H9 (cell line): ENCODE results near the gene CRISP2. TPM values are rescaled to one million over a fixed set of nuclear protein-coding genes. Genes with fewer than 3 reads are reported as not detected.

Source experiments
- DNase-seq: peaks from one replicate; pipeline ENCODE4 v3.0.0-alpha.2; 2017
- H2AFZ ChIP-seq: one replicate; pipeline ENCODE4 v1.6.1; 2013; ENCODE audit warnings: mild to moderate bottlenecking, low read length, control low read depth, moderate library complexity
- H2AK5ac ChIP-seq: 2 replicates; pipeline ENCODE4 v1.6.1; 2013; ENCODE audit warnings: low read length, control low read depth, mixed read lengths; ENCODE audit not compliant: insufficient read length
- H2BK120ac ChIP-seq: one replicate; pipeline ENCODE4 v1.6.1; 2013; ENCODE audit warnings: low read depth, mild to moderate bottlenecking, low read length, control low read depth, inconsistent platforms; ENCODE audit not compliant: poor library complexity, severe bottlenecking
- H2BK12ac ChIP-seq: 2 replicates; pipeline ENCODE4 v1.6.1; 2013; ENCODE audit warnings: low read length, control low read depth, mixed read lengths, low read depth; ENCODE audit not compliant: insufficient read length
- H2BK15ac ChIP-seq: 2 replicates; pipeline ENCODE4 v1.6.1; 2013; ENCODE audit warnings: low read depth, low read length, control low read depth
- H2BK20ac ChIP-seq: one replicate; pipeline ENCODE4 v1.6.1; 2013; ENCODE audit warnings: low read depth, mild to moderate bottlenecking, low read length, control low read depth, inconsistent platforms; ENCODE audit not compliant: poor library complexity, severe bottlenecking
- H2BK5ac ChIP-seq: 2 replicates; pipeline ENCODE4 v1.6.1; 2013; ENCODE audit warnings: low read length, control low read depth, mixed read lengths; ENCODE audit not compliant: insufficient read length
- H3K14ac ChIP-seq: 2 replicates; pipeline ENCODE4 v1.6.1; 2013; ENCODE audit warnings: low read length, control low read depth; ENCODE audit not compliant: insufficient read depth
- H3K18ac ChIP-seq: 2 replicates; pipeline ENCODE4 v1.6.1; 2013; ENCODE audit warnings: low read depth, mild to moderate bottlenecking, mixed read lengths, low read length, control low read depth; ENCODE audit not compliant: insufficient read length
- H3K23ac ChIP-seq: 2 replicates; pipeline ENCODE4 v1.6.1; 2013; ENCODE audit warnings: low read length, control low read depth, mixed read lengths, low read depth; ENCODE audit not compliant: insufficient read length
- H3K23me2 ChIP-seq: 2 replicates; pipeline ENCODE4 v1.6.1; 2013; ENCODE audit warnings: low read depth, mild to moderate bottlenecking, mixed read lengths, low read length, control low read depth; ENCODE audit not compliant: insufficient read length, poor library complexity, severe bottlenecking
- H3K27ac ChIP-seq: 2 replicates; pipeline ENCODE4 v1.5.1; 2013; ENCODE audit warnings: low read length, control low read depth, mixed read lengths, low read depth; ENCODE audit not compliant: insufficient read length
- H3K27me3 ChIP-seq: 2 replicates; pipeline ENCODE4 v1.6.1; 2013; ENCODE audit warnings: low read length, control low read depth, inconsistent platforms; ENCODE audit not compliant: insufficient read depth
- H3K4ac ChIP-seq: 2 replicates; pipeline ENCODE4 v1.6.1; 2013; ENCODE audit warnings: low read depth, mild to moderate bottlenecking, control low read depth, inconsistent platforms, low read length, moderate library complexity
- H3K4me1 ChIP-seq: 2 replicates; pipeline ENCODE4 v1.6.1; 2013; ENCODE audit warnings: low read length, control low read depth, inconsistent platforms; ENCODE audit not compliant: insufficient read depth
- H3K4me2 ChIP-seq: 2 replicates; pipeline ENCODE4 v1.6.1; 2013; ENCODE audit warnings: low read length, control low read depth, mixed read lengths; ENCODE audit not compliant: insufficient read length, insufficient read depth
- H3K56ac ChIP-seq: 2 replicates; pipeline ENCODE4 v1.6.1; 2013; ENCODE audit warnings: low read depth, mild to moderate bottlenecking, mixed read lengths, low read length, control low read depth; ENCODE audit not compliant: insufficient read length
- H3K79me1 ChIP-seq: 2 replicates; pipeline ENCODE4 v1.6.1; 2013; ENCODE audit warnings: low read depth, mild to moderate bottlenecking, moderate library complexity, low read length, control low read depth, inconsistent platforms; ENCODE audit not compliant: insufficient read depth, poor library complexity, severe bottlenecking
- H3K79me2 ChIP-seq: 2 replicates; pipeline ENCODE4 v1.6.1; 2013; ENCODE audit warnings: low read length, control low read depth, inconsistent platforms; ENCODE audit not compliant: insufficient read depth
- H3K9ac ChIP-seq: 2 replicates; pipeline ENCODE4 v1.6.1; 2013; ENCODE audit warnings: low read length, control low read depth, mixed read lengths; ENCODE audit not compliant: insufficient read length; ENCODE audit errors: extremely low read depth
- H3K9me3 ChIP-seq: one replicate; pipeline ENCODE4 v1.6.1; 2013; ENCODE audit warnings: low read depth, low read length, inconsistent platforms; ENCODE audit not compliant: control insufficient read depth
- H3T11ph ChIP-seq: one replicate; pipeline ENCODE4 v1.6.1; 2013; ENCODE audit warnings: mild to moderate bottlenecking, low read length, control low read depth, inconsistent platforms
- H4K20me1 ChIP-seq: one replicate; pipeline ENCODE4 v1.6.1; 2013; ENCODE audit not compliant: control insufficient read depth, insufficient read length, insufficient read depth
- H4K5ac ChIP-seq: 2 replicates; pipeline ENCODE4 v1.6.1; 2013; ENCODE audit warnings: low read depth, mild to moderate bottlenecking, mixed read lengths, low read length, control low read depth; ENCODE audit not compliant: insufficient read length
- H4K8ac ChIP-seq: replicated peaks from 2 replicates; pipeline ENCODE4 v1.6.1; 2013; ENCODE audit warnings: low read length, control low read depth, mixed read lengths, low read depth; ENCODE audit not compliant: insufficient read length
- H4K91ac ChIP-seq: 2 replicates; pipeline ENCODE4 v1.6.1; 2013; ENCODE audit warnings: low read depth, mild to moderate bottlenecking, moderate library complexity, mixed read lengths, low read length, control low read depth; ENCODE audit not compliant: insufficient read length
- H3K27ac Mint-ChIP-seq, 3 experiments: 2 replicates in 2 of 3; 3 replicates in 1 of 3; pipeline ENCODE4 v1.8.0; 2020 to 2021; ENCODE audit warnings: mixed read lengths in 3 of 3, mild to moderate bottlenecking in 1 of 3, moderate library complexity in 1 of 3
- H3K27me3 Mint-ChIP-seq: 2 replicates; pipeline ENCODE4 v1.8.0; 2021; ENCODE audit warnings: low read depth, mild to moderate bottlenecking, moderate library complexity, mixed read lengths
- H3K36me3 Mint-ChIP-seq, 3 experiments: 2 replicates in 2 of 3; 3 replicates in 1 of 3; pipeline ENCODE4 v1.8.0; 2020 to 2021; ENCODE audit warnings: low read depth in 3 of 3, mixed read lengths in 3 of 3; ENCODE audit not compliant: insufficient read depth in 1 of 3
- H3K4me1 Mint-ChIP-seq, 2 experiments: 2 replicates each; pipeline ENCODE4 v1.8.0; 2020; ENCODE audit warnings: mixed read lengths in 2 of 2
- H3K4me3 Mint-ChIP-seq, 2 experiments: 2 replicates in 1 of 2; 3 replicates in 1 of 2; pipeline ENCODE4 v1.8.0; 2020 to 2021; ENCODE audit warnings: mild to moderate bottlenecking in 2 of 2, mixed read lengths in 2 of 2, moderate library complexity in 1 of 2
- H3K9me3 Mint-ChIP-seq, 2 experiments: 2 replicates in 1 of 2; 3 replicates in 1 of 2; pipeline ENCODE4 v1.8.0; 2020; ENCODE audit warnings: mild to moderate bottlenecking in 2 of 2, mixed read lengths in 2 of 2, moderate library complexity in 1 of 2
- CTCF ChIP-seq: fragments of 200-600 bp; sonication (generic); conservative IDR thresholded peaks from 3 replicates; pipeline ENCODE4 v1.8.0; 2021; ENCODE audit warnings: antibody characterized with exemption, mild to moderate bottlenecking
- WGBS: extraction: QIAGEN DNeasy Blood & Tissue Kit; methylation state at CpG from one replicate; pipeline ENCODE4 v1.1.7; 2013; ENCODE audit warnings: missing lambda C conversion rate, low lambda C conversion rate, mixed read lengths; ENCODE audit not compliant: insufficient read length; ENCODE audit errors: extremely low coverage; 5-methylcytosine and 5-hydroxymethylcytosine counted together
- total RNA-seq: library from RNA; stranded (reverse); gene quantifications from 2 replicates; pipeline ENCODE4 v1.2.1, GENCODE V29; 2021

CRISP2 gene
- total RNA-seq, 1 experiment from 2014 or later: not detected

DNA sequence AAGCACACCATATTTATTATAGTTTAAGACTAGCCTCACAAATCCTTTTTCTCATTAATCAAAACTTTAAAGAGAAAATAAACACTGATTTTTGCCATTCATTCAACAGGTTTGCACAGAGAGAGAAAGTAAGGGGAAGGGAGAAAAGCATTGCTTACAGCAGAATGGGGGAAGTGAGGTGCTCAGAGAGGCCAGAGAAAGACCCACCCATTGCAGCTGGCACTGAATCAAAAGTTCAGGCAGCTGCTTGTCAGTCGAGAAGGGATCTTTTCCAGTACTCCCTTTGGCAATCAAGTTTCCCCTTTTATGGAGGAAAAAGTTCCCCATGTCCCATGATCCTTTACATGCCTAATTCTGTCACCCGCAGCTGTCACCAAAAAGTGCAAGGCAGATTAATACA is 8.0 kb upstream of the CRISP2 start:
- no peaks in the 10 kb centered on the region for H3K79me2 ChIP-seq
- no peak overlapping the region for H4K8ac ChIP-seq
- H4K91ac ChIP-seq: no peak overlapping the region
- peaks cover 0 to 14% (median 2%) of the 10 kb centered on the region in 3 experiments; a peak in 2 of 7 replicates for H3K36me3 Mint-ChIP-seq
- no peaks in the 10 kb centered on the region for H3K9me3 ChIP-seq
- no peak overlapping the region for H2BK12ac ChIP-seq
- no peak overlapping the region for H2AFZ ChIP-seq
- no peak overlapping the region for H3K27ac Mint-ChIP-seq
- no peak for TF ChIP-seq CTCF
- H2BK120ac ChIP-seq: no peak overlapping the region
- H3K14ac ChIP-seq: no peak overlapping the region
- no peak overlapping the region for H2AK5ac ChIP-seq
- H3K4me1 Mint-ChIP-seq: no peaks in the 10 kb centered on the region
- H3K4me3 Mint-ChIP-seq: no peak overlapping the region
- H3K18ac ChIP-seq: no peak overlapping the region
- H2BK20ac ChIP-seq: no peak overlapping the region
- no peaks in the 10 kb centered on the region for H4K20me1 ChIP-seq
- no peaks in the 10 kb centered on the region for H3K4me1 ChIP-seq
- no peak overlapping the region for H3K27ac ChIP-seq
- H3K9ac ChIP-seq: no peak overlapping the region
- no peaks in the 10 kb centered on the region for H3K23me2 ChIP-seq
- H4K5ac ChIP-seq: no peak overlapping the region
- no peak for DNase-seq
- H3K79me1 ChIP-seq: no peaks in the 10 kb centered on the region
- H3T11ph ChIP-seq: no peak overlapping the region
- H3K4ac ChIP-seq: no peak overlapping the region
- H3K9me3 Mint-ChIP-seq: peaks cover 28 to 36% of the 10 kb centered on the region in 2 experiments; a peak in 4 of 5 replicates
- H2BK5ac ChIP-seq: no peak overlapping the region
- H3K27me3 ChIP-seq: no peaks in the 10 kb centered on the region
- H3K27me3 Mint-ChIP-seq: no peaks in the 10 kb centered on the region
- H3K4me2 ChIP-seq: no peak overlapping the region
- WGBS: no CpG with 5 or more reads among the region's 2 CpGs
- no peak overlapping the region for H3K23ac ChIP-seq
- H3K56ac ChIP-seq: no peak overlapping the region
- no peak overlapping the region for H2BK15ac ChIP-seq
